ENCODE data around the gene TASP1. TPM values are rescaled to one million over a fixed set of nuclear protein-coding genes. Genes with fewer than 3 reads are reported as not detected.

Gene TASP1
- total RNA-seq, 4 donors from 2014 or later, result 6.6 to 21.5 (median 9.8) TPM

- H3K4me3 ChIP-seq, result no peak overlapping the region
- no peak overlapping the region for H3K27ac ChIP-seq
- H3K36me3 ChIP-seq, result peaks cover 0 to 14% (median 0%) of the 10 kb centered on the region in 3 donors
- no peaks in the 10 kb centered on the region for H3K9me3 ChIP-seq
- DNase-seq, result no peak
- TF ChIP-seq, protein P1, sequence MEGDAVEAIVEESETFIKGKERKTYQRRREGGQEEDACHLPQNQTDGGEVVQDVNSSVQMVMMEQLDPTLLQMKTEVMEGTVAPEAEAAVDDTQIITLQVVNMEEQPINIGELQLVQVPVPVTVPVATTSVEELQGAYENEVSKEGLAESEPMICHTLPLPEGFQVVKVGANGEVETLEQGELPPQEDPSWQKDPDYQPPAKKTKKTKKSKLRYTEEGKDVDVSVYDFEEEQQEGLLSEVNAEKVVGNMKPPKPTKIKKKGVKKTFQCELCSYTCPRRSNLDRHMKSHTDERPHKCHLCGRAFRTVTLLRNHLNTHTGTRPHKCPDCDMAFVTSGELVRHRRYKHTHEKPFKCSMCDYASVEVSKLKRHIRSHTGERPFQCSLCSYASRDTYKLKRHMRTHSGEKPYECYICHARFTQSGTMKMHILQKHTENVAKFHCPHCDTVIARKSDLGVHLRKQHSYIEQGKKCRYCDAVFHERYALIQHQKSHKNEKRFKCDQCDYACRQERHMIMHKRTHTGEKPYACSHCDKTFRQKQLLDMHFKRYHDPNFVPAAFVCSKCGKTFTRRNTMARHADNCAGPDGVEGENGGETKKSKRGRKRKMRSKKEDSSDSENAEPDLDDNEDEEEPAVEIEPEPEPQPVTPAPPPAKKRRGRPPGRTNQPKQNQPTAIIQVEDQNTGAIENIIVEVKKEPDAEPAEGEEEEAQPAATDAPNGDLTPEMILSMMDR (IDR thresholded peaks at IDR 0.05), result no peak
- TF ChIP-seq POLR2A (IDR thresholded peaks at IDR 0.05), result no peak
- H3K4me1 ChIP-seq, result no peaks in the 10 kb centered on the region
- no peaks in the 10 kb centered on the region for H3K27me3 ChIP-seq
These were observed 57.3 kb downstream of the TASP1 start for GRCh38 chr20:13581451-13581850.

- TF ChIP-seq POLR2A (IDR thresholded peaks at IDR 0.05), result no peak
- TF ChIP-seq, protein P1 (IDR thresholded peaks at IDR 0.05), result no peak
- H3K4me1 ChIP-seq, result no peaks in the 10 kb centered on the region
- no peaks in the 10 kb centered on the region for H3K27me3 ChIP-seq
- H3K36me3 ChIP-seq, result peaks cover 0 to 6% (median 0%) of the 10 kb centered on the region in 3 donors
- no peak overlapping the region for H3K4me3 ChIP-seq
- DNase-seq, result no peak
- H3K9me3 ChIP-seq, result no peaks in the 10 kb centered on the region
- H3K27ac ChIP-seq, result no peak overlapping the region
These were observed 58.0 kb downstream of the TASP1 start for GRCh38 chr20:13580707-13581106.

GRCh38 chr20:13574071-13574470 lies 64.7 kb downstream of the TASP1 start:
- no peaks in the 10 kb centered on the region for H3K27me3 ChIP-seq
- TF ChIP-seq, protein P1 (IDR thresholded peaks at IDR 0.05), result no peak
- no peak for TF ChIP-seq POLR2A (IDR thresholded peaks at IDR 0.05)
- no peaks in the 10 kb centered on the region for H3K9me3 ChIP-seq
- H3K4me1 ChIP-seq, result no peaks in the 10 kb centered on the region
- H3K36me3 ChIP-seq, result no peaks in the 10 kb centered on the region
- no peak for DNase-seq
- no peak overlapping the region for H3K4me3 ChIP-seq
- H3K27ac ChIP-seq, result no peak overlapping the region

GRCh38 chr20:13571662-13572061 lies 67.1 kb downstream of the TASP1 start:
- Histone ChIP-seq H3K4me1 (no peaks in the 10 kb centered on the region), H3K27me3 (no peaks in the 10 kb centered on the region), H3K27ac (no peak overlapping the region), H3K9me3 (no peaks in the 10 kb centered on the region), H3K36me3 (no peaks in the 10 kb centered on the region), H3K4me3 (no peak overlapping the region)
- no peak for TF ChIP-seq POLR2A (IDR thresholded peaks at IDR 0.05)
- TF ChIP-seq, protein P1 (IDR thresholded peaks at IDR 0.05), result no peak
- no peak for DNase-seq

DNA sequence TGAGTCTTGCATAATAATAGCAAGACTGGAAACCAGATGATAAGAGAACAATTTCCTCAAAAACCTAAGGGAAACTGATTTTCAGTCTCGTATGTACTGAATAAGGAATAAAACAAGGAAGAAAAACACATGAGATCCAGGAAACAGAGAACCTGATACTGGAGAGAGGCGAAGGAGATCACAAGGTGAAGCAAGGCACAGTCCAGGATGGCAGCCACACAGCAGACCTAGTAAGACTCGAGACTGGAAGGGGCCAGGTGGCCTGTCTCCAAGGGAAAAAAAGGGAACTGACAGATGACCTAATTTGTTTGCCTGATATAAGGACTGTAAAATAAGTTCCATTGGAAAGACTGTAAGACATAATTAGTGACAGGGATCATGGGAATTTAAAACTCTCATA lies 71.1 kb downstream of the TASP1 start:
- Histone ChIP-seq H3K27ac (no peak overlapping the region), H3K4me3 (no peak overlapping the region), H3K9me3 (no peaks in the 10 kb centered on the region), H3K4me1 (no peaks in the 10 kb centered on the region), H3K27me3 (no peaks in the 10 kb centered on the region), H3K36me3 (no peaks in the 10 kb centered on the region)
- no peak for TF ChIP-seq POLR2A (IDR thresholded peaks at IDR 0.05)
- TF ChIP-seq, protein P1 (IDR thresholded peaks at IDR 0.05), result no peak
- no peak for DNase-seq

DNA sequence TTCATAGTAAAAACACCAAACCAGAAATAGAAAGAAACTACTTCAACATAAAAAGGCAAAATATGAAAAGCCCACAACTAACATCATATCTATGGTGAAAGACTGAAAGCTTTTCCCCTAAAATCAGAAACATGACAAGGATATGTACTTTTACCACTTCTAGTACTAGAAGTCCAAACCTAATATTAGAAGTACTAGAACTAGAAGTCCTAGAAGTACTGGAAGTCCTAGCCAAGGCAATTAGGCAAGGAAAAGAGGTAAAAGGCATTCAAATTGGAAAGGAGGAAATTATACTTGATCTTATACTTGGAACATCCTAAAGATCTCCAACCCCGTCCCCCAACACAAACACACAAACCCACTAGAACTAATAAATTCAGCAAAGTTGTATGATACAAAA lies 74.9 kb downstream of the TASP1 start:
- Histone ChIP-seq H3K36me3 (no peaks in the 10 kb centered on the region), H3K9me3 (no peaks in the 10 kb centered on the region), H3K4me3 (no peak overlapping the region), H3K4me1 (no peaks in the 10 kb centered on the region), H3K27ac (no peak overlapping the region), H3K27me3 (no peaks in the 10 kb centered on the region)
- TF ChIP-seq, protein P1 (IDR thresholded peaks at IDR 0.05), result no peak
- no peak for TF ChIP-seq POLR2A (IDR thresholded peaks at IDR 0.05)
- no peak for DNase-seq

Data from Peyer's patch (tissue), 4 donors.